ENCODE results near the gene GALK1.
"Not testable (repeated sequence)": the region's sequence is repeated elsewhere in the genome, so short reads cannot be mapped to it uniquely, and the experiment has no call there.

GALK1 gene

GRCh38 chr17:75784473-75785015 is 19.6 kb upstream of the GALK1 start, which contains the start of gene UNK:
Gene UNK, plus strand, starts transcription at chr17:75784806. Its CDS starts 75 bp downstream, at chr17:75784881.
- DNase-seq (ENCODE audit: low read depth in 2 of 2) = peak; percentile 99

GRCh38 chr17:75783803-75784472 is 18.9 kb upstream of the GALK1 start:
- no peak for DNase-seq (ENCODE audit: low read depth in 2 of 2)

- DNase-seq (ENCODE audit: low read depth in 2 of 2) = no peak
Observed at GRCh38 chr17:75783069-75783783, 18.2 kb upstream of the GALK1 start.

GRCh38 chr17:75779987-75780889 is 15.2 kb upstream of the GALK1 start:
- DNase-seq (ENCODE audit: low read depth in 2 of 2) = no peak

GRCh38 chr17:75779250-75779986 is 14.4 kb upstream of the GALK1 start:
- peak; percentile 100 for DNase-seq (ENCODE audit: low read depth in 2 of 2)

GRCh38 chr17:75778861-75779249 is 13.9 kb upstream of the GALK1 start:
- no peak for DNase-seq (ENCODE audit: low read depth in 2 of 2)

GRCh38 chr17:75778066-75778860 is 13.3 kb upstream of the GALK1 start:
- DNase-seq (ENCODE audit: low read depth in 2 of 2) = not testable (repeated sequence)

GRCh38 chr17:75777296-75777922 is 12.4 kb upstream of the GALK1 start:
- no peak for DNase-seq (ENCODE audit: low read depth in 2 of 2)

- DNase-seq (ENCODE audit: low read depth in 2 of 2) = no peak
Observed at GRCh38 chr17:75776386-75777295, 11.6 kb upstream of the GALK1 start.

- DNase-seq (ENCODE audit: low read depth in 2 of 2) = no peak
Observed at GRCh38 chr17:75774991-75775668, 10.1 kb upstream of the GALK1 start.

GRCh38 chr17:75774471-75774990 is 9.5 kb upstream of the GALK1 start:
- DNase-seq (ENCODE audit: low read depth in 2 of 2) = no peak

- no peak for DNase-seq (ENCODE audit: low read depth in 2 of 2)
Observed at GRCh38 chr17:75773808-75774470, 8.9 kb upstream of the GALK1 start.

- DNase-seq (ENCODE audit: low read depth in 2 of 2) = no peak
Observed at GRCh38 chr17:75773121-75773807, 8.3 kb upstream of the GALK1 start.

- no peak for DNase-seq (ENCODE audit: low read depth in 2 of 2)
Observed at GRCh38 chr17:75771334-75772281, 6.6 kb upstream of the GALK1 start.

GRCh38 chr17:75769536-75769935 is 4.5 kb upstream of the GALK1 start:
- no peak for DNase-seq (ENCODE audit: low read depth in 2 of 2)

GRCh38 chr17:75767881-75768280 is 2.9 kb upstream of the GALK1 start:
- no peak for DNase-seq (ENCODE audit: low read depth in 2 of 2)

All from fibroblast of skin of left quadriceps (primary cell).